Measurements from ENCODE around the gene PLEKHG4. TPM values are rescaled to one million over a fixed set of nuclear protein-coding genes. Genes with fewer than 3 reads are reported as not detected.

The PLEKHG4 gene
- total RNA-seq, 4 donors from 2014 or later: 6.8 to 45.3 (median 17.1) TPM

- Histone ChIP-seq H3K27ac (peak overlapping the region; percentile 80 to 81), H3K27me3 (peaks cover 0 to 1% of the 10 kb centered on the region in 2 donors), H3K4me3 (no peak overlapping the region), H3K36me3 (no peaks in the 10 kb centered on the region), H3K4me1 (peaks cover 0 to 21% of the 10 kb centered on the region in 2 donors), H3K9me3 (no peaks in the 10 kb centered on the region)
- intact Hi-C loops (cut with DNase I; ENCODE audit: low total_unique reads): no loop called here
- DNase-seq: no peak
- TF ChIP-seq CTCF (IDR thresholded peaks at IDR 0.05): no peak
- TF ChIP-seq POLR2A (IDR thresholded peaks at IDR 0.05): no peak
These were observed 34.1 kb upstream of the PLEKHG4 start for GRCh38 chr16:67245186-67245585.

- TF ChIP-seq CTCF (IDR thresholded peaks at IDR 0.05): no peak
- TF ChIP-seq POLR2A (IDR thresholded peaks at IDR 0.05): no peak
- Histone ChIP-seq H3K9me3 (no peaks in the 10 kb centered on the region), H3K27ac (peak overlapping the region; percentile 80 to 81), H3K4me3 (peak overlapping the region; percentile 62 to 66), H3K4me1 (peaks cover 0 to 18% of the 10 kb centered on the region in 2 donors), H3K36me3 (no peaks in the 10 kb centered on the region), H3K27me3 (peaks cover 0 to 3% of the 10 kb centered on the region in 2 donors)
- intact Hi-C loops (cut with DNase I; ENCODE audit: low total_unique reads): no loop called here
- no peak for DNase-seq
These were observed 33.7 kb upstream of the PLEKHG4 start for GRCh38 chr16:67245674-67246080.

GRCh38 chr16:67246081-67246755 lies 33.1 kb upstream of the PLEKHG4 start:
- intact Hi-C loops (cut with DNase I; ENCODE audit: low total_unique reads): no loop called here
- peak; percentile 71 to 77 for DNase-seq
- Histone ChIP-seq H3K4me1 (peaks cover 0 to 15% of the 10 kb centered on the region in 2 donors), H3K27me3 (peaks cover 0 to 3% of the 10 kb centered on the region in 2 donors), H3K36me3 (no peaks in the 10 kb centered on the region), H3K27ac (peak overlapping the region; percentile 80 to 81), H3K4me3 (peak overlapping the region; percentile 62 to 66), H3K9me3 (no peaks in the 10 kb centered on the region)
- TF ChIP-seq CTCF (IDR thresholded peaks at IDR 0.05) (peak in 2 of 4 experiments; percentile 21 to 46), POLR2A (IDR thresholded peaks at IDR 0.05) (peak in 1 of 2 donors; percentile 18)

GRCh38 chr16:67246756-67247191 lies 32.6 kb upstream of the PLEKHG4 start:
- DNase-seq: peak; percentile 54 to 70

More at GRCh38 chr16:67246756-67247191, 32.6 kb upstream of the PLEKHG4 start:
- peaks cover 0 to 3% of the 10 kb centered on the region in 2 donors for H3K27me3 ChIP-seq
- H3K4me1 ChIP-seq: peaks cover 0 to 15% of the 10 kb centered on the region in 2 donors
- H3K27ac ChIP-seq: peak overlapping the region; percentile 80 to 81
- intact Hi-C loops (cut with DNase I; ENCODE audit: low total_unique reads): no loop called here
- H3K4me3 ChIP-seq: peak overlapping the region; percentile 62 to 66
- TF ChIP-seq CTCF (IDR thresholded peaks at IDR 0.05): no peak
- no peak for TF ChIP-seq POLR2A (IDR thresholded peaks at IDR 0.05)
- H3K9me3 ChIP-seq: no peaks in the 10 kb centered on the region
- no peaks in the 10 kb centered on the region for H3K36me3 ChIP-seq

Data from uterus (tissue), 4 donors.